Measurements from ENCODE around the gene CHADL. TPM values are rescaled to one million over a fixed set of nuclear protein-coding genes. Genes with fewer than 3 reads are reported as not detected.
A peak's percentile ranks its signal among the peaks of the same experiment; 100 is the strongest.

CHADL gene
- total RNA-seq, 4 donors from 2014 or later: 9.5 to 18.8 (median 15.7) TPM

DNA sequence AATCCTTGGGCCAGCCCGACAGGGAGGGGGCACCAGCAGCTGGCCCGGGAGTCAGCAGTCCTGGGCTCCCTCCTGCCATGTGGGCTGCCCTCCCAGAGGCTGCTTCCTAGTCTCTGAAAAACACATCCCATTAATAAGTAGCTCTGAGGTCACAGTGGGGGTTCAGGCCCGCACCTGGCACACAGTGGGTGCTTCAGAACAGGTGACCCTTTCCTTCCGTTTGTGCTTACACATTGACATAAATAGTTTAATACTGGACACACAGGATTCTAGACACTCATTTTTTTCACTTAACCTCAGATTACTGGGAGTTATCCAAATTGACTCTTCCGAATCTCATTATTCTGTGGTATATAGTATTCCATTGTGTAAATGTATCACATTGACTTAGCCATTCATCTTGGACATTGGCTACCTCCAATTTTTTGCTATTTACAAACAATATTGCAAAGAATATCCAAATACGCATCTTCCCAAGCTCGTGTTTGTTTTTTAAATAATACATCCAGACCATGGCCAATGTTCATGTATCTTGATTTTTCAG, 474 bp upstream of the CHADL start:
- H3K9me3 ChIP-seq: no peaks in the 10 kb centered on the region
- 93% methylated on average over 5 of the region's 7 CpGs for WGBS
- peak overlapping the region; percentile 25 for H3K27ac ChIP-seq
- peaks cover 8% of the 10 kb centered on the region for H3K36me3 ChIP-seq
- H3K4me3 ChIP-seq: no peak overlapping the region
- H3K4me1 ChIP-seq: peaks cover 30% of the 10 kb centered on the region
- TF ChIP-seq POLR2A (IDR thresholded peaks at IDR 0.05): no peak
- no peak for TF ChIP-seq EP300 (IDR thresholded peaks at IDR 0.05)
- TF ChIP-seq, protein P1, sequence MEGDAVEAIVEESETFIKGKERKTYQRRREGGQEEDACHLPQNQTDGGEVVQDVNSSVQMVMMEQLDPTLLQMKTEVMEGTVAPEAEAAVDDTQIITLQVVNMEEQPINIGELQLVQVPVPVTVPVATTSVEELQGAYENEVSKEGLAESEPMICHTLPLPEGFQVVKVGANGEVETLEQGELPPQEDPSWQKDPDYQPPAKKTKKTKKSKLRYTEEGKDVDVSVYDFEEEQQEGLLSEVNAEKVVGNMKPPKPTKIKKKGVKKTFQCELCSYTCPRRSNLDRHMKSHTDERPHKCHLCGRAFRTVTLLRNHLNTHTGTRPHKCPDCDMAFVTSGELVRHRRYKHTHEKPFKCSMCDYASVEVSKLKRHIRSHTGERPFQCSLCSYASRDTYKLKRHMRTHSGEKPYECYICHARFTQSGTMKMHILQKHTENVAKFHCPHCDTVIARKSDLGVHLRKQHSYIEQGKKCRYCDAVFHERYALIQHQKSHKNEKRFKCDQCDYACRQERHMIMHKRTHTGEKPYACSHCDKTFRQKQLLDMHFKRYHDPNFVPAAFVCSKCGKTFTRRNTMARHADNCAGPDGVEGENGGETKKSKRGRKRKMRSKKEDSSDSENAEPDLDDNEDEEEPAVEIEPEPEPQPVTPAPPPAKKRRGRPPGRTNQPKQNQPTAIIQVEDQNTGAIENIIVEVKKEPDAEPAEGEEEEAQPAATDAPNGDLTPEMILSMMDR (IDR thresholded peaks at IDR 0.05): no peak
- TF ChIP-seq POLR2AphosphoS5 (IDR thresholded peaks at IDR 0.05): no peak
- H3K27me3 ChIP-seq: no peaks in the 10 kb centered on the region
- no peak for DNase-seq (ENCODE audit: low spot score in 2 of 2)

DNA sequence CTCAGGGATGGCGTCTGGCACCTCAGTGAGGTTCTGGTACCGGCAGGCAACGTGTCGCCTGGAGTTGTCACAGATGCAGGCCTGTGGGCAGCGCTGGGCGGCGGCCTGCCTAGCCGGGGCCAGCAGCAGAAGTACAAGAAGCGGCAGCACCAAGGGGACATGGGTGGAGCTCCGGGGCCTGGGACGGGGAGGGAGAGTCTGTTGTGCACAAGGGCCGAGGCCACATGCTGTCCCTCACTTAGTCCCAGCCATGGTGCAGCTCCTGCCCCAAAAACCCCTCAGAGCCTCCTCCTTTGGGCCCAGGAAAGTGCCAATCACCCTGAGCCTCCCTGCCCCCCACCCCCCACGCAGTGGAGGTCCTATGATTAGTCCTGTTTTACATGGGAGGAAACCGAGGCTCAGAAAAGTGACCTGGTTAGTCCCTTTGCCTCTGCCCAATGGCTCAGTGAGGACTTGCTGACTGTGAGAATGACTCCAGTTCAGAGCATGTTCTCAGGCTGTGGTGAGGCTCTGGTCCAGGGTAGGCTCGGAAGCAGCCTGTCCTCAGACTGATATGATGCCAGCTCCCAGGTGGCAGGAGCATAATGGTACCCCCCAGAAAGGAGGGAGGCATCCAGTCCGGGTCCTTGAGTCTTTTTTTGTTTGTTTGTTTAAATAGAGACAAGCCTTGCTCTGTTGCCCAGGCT, 1.1 kb downstream of the CHADL start:
- Histone ChIP-seq H3K36me3 (no peaks in the 10 kb centered on the region), H3K27ac (no peak overlapping the region), H3K27me3 (no peaks in the 10 kb centered on the region), H3K4me1 (peaks cover 30% of the 10 kb centered on the region), H3K9me3 (no peaks in the 10 kb centered on the region), H3K4me3 (no peak overlapping the region)
- 63% methylated on average over 10 of the region's 16 CpGs for WGBS
- DNase-seq (ENCODE audit: low spot score in 2 of 2): no peak
- TF ChIP-seq, protein P1 (IDR thresholded peaks at IDR 0.05): no peak
- no peak for TF ChIP-seq POLR2A (IDR thresholded peaks at IDR 0.05)

DNA sequence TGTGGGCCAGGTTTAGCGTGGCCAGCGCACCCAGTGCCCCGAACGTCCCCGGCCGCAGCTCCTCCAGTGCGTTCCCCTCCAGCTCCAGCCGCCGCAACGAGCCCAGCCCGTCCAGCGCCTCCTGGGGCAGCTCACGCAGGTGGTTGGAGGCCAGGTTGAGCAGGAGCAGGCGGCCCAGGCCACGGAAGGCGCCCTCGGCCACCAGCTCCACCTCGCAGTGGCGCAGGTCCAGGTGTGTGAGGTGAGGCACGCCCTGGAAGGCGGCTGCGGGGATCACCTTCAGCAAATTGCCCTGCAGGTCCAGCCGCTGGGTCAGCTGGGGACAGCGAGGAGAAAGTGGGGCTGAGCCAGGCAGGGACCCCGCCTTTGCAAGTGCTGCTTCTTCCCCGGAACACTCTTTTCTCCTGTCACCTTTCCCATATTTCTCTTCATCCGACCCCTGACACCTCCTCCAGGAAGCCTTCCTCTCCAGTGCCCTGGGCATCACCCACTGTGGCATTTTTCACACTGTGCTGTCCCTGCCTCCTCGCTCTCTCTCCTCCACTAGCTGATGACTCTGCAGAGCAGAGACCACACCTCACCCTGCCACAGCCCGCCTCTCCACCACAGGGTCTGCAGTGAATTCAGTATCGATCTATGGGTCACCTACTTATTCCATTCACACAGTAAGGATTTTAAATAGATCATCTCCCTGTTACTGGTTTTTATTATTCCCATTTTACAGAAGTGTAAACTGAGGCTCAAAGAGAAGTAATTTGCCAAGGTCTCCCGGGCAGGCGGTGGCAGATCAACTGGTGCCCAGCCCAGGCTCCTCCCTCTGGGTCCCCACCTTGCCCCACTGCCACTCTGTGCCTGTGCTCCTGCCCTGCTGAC, 1.9 kb downstream of the CHADL start:
- H3K4me1 ChIP-seq: peaks cover 30% of the 10 kb centered on the region

DNA sequence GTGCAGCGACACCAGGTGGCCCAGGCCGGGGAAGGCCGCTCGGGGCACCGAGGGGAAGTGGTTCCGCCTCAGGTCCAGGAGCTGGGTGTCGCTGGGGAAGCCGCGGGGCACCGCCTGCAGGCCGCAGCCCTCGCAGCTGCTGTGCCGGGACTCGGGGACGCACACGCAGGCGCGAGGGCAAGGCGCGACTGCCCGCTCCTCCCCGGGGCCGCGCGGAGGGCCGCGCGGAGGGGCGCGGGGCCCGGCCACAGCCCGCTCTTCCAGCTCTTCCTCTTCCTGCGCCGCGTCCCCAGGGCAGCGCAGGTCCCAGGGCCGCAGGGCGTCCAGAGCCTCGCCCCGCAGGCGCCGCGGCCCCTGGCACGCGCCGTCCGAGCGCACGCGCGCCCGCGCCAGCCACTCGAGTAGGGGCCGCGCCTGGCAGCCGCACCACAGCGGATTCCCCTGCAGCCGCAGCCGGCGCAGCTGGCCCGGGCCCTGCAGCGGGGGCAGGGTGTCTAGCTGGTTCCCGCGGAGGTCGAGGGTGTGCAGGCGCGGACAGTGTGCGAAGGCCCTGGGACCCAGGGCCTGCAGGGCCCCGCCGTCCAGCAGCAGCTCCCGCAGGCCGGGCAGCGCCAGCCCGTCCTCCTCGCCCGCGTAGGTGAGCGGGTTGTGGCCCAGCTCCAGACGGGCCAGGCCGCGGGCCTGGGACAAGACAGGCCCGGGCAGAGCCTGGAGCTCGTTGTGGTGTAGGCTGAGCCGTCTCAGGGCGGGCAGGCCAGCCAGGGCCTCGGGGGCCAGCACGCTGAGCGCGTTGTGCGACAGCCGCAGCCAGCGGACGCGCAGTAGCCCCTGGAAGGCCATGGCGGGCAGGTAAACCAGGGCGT, 2.8 kb downstream of the CHADL start:
- H3K36me3 ChIP-seq: no peaks in the 10 kb centered on the region
- DNase-seq (ENCODE audit: low spot score in 2 of 2): peak in 1 of 2 donors; percentile 86
- peaks cover 30% of the 10 kb centered on the region for H3K4me1 ChIP-seq
- WGBS: under 1% methylated on average over 45 of the region's 97 CpGs
- peak overlapping the region; percentile 66 for H3K27ac ChIP-seq
- H3K4me3 ChIP-seq: peak overlapping the region; percentile 69
- H3K27me3 ChIP-seq: no peaks in the 10 kb centered on the region
- no peaks in the 10 kb centered on the region for H3K9me3 ChIP-seq
- TF ChIP-seq POLR2A (IDR thresholded peaks at IDR 0.05): no peak
- TF ChIP-seq, protein P1 (IDR thresholded peaks at IDR 0.05): peak in 1 of 2 donors; percentile 64

More for the DNA sequence above, 1.9 kb downstream of the CHADL start:
- H3K27ac ChIP-seq: peak overlapping the region; percentile 66
- no peak for TF ChIP-seq POLR2AphosphoS5 (IDR thresholded peaks at IDR 0.05)
- TF ChIP-seq POLR2A (IDR thresholded peaks at IDR 0.05): no peak
- TF ChIP-seq EP300 (IDR thresholded peaks at IDR 0.05): no peak
- TF ChIP-seq, protein P1 (IDR thresholded peaks at IDR 0.05): no peak
- no peaks in the 10 kb centered on the region for H3K36me3 ChIP-seq
- no peaks in the 10 kb centered on the region for H3K27me3 ChIP-seq
- no peak for DNase-seq (ENCODE audit: low spot score in 2 of 2)
- H3K4me3 ChIP-seq: peak overlapping the region; percentile 69
- 72% methylated on average over 23 of the region's 32 CpGs for WGBS
- H3K9me3 ChIP-seq: no peaks in the 10 kb centered on the region

Measured in suprapubic skin (tissue), 4 donors.